HepG2 (cell line): ENCODE results near the gene BRI3BP.

ENCODE experiments used
- EZH2 ChIP-seq: conservative IDR thresholded peaks from 2 replicates; pipeline ENCODE4 v1.6.1; 2012; ENCODE audit warnings: mild to moderate bottlenecking, low read depth, low read length, moderate library complexity
- KDM6A ChIP-seq: IDR thresholded peaks from 2 replicates; pipeline ENCODE4 v1.6.1; 2016; ENCODE audit warnings: low read depth
- POLR2G ChIP-seq: fragments of 200-400 bp; formaldehyde crosslinking; IDR thresholded peaks from 2 replicates; pipeline ENCODE4 v1.6.1; 2018; ENCODE audit warnings: mild to moderate bottlenecking, low read depth, low read length, moderate library complexity
- REST ChIP-seq, 2 experiments: IDR thresholded peaks; 2 replicates each; pipeline ENCODE4 v1.6.1; 2011 to 2012; ENCODE audit warnings: low read length in 2 of 2, borderline replicate concordance in 1 of 2, low read depth in 1 of 2, mild to moderate bottlenecking in 1 of 2, moderate library complexity in 1 of 2
- TAF1 ChIP-seq: sonication (generic); formaldehyde crosslinking; IDR thresholded peaks from 2 replicates; pipeline ENCODE4 v1.4.0; 2020; ENCODE audit warnings: missing genetic modification reagents
- YEATS4 ChIP-seq: sonication (generic); formaldehyde crosslinking; IDR thresholded peaks from 2 replicates; pipeline ENCODE4 v1.4.0; 2020; ENCODE audit warnings: missing genetic modification reagents, borderline replicate concordance

- TF ChIP-seq POLR2G (no peak), REST (IDR thresholded peaks at IDR 0.05; ENCODE audit: borderline replicate concordance in 1 of 2, low read depth in 1 of 2, low read length in 2 of 2) (no peak), KDM6A (CRISPR knock-in tag) (no peak), YEATS4 (no peak), TAF1 (CRISPR knock-in tag) (no peak), EZH2 (no peak)
Measured at GRCh38 chr12:125079648-125080645, 86.5 kb downstream of the BRI3BP start.
